HT1080 (cell line): Measurements from ENCODE around the gene KCNQ1. TPM values are rescaled to one million over a fixed set of nuclear protein-coding genes. Genes with fewer than 3 reads are reported as not detected.

ENCODE experiments used
- DNase-seq: peaks from one replicate; pipeline ENCODE4 v3.0.0-alpha.2; 2015; ENCODE audit warnings: low read depth
- total RNA-seq: library from RNA; depleted of rRNA; stranded (reverse); fragments of >200 nt; shearing (Covaris generic); gene quantifications from 2 replicates; pipeline ENCODE4 v1.2.3, GENCODE V29; 2014

KCNQ1 gene
- total RNA-seq, 1 experiment from 2014 or later, result not detected

DNA sequence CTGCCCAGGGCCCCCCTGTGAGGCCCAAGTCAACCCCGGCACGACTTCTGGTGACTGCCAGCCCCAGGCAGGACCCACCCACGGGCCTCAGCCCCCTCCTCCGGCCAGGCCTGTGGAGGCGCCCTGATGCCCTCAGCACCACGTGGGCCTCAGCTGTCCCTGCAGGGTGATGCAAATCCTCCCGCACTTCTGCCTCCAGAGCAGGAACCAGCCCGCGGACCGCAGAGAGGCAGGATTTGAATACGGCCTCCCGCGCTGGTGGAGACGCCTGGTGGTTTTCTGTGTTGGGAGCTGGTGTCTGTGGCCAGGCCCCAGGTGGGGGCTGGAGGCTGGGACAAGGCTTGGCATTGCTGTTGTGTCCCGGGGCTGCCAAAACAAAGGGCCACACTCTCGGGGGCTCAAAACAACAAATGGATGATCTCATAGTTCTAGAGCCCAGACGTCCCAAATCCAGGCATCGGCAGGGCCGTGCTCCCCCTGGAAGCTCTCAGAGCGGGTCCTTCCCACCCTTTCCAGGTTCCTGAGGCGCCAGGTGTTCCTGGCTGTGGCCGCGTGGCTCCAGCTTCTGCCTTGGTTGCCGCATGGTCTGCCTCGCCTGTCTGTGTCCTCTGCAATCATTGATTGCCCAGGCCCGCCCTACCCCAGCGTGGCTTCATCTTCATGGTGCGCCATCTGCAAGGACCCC lies 19.9 kb upstream of the KCNQ1 start:
- no peak for DNase-seq

DNA sequence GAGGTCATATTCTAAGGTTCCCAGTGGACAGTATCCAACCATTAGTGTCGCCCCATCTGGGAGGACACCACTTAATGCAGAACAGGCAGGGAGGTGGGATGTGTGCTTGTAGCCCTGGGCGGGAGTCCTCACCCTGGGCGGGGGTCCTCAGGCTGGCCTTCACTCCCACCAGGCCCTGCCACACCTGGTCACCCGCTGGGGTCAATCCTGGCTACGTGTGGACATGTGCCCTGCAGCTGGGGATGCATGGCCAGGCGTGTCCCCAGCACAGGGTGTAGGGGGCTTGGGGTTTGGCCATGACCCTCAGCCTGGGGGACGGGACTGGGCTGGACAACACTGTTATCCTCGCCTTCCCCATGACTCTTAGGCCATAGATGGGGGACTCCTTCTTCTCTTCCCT lies 19.3 kb upstream of the KCNQ1 start:
- DNase-seq, result no peak

DNA sequence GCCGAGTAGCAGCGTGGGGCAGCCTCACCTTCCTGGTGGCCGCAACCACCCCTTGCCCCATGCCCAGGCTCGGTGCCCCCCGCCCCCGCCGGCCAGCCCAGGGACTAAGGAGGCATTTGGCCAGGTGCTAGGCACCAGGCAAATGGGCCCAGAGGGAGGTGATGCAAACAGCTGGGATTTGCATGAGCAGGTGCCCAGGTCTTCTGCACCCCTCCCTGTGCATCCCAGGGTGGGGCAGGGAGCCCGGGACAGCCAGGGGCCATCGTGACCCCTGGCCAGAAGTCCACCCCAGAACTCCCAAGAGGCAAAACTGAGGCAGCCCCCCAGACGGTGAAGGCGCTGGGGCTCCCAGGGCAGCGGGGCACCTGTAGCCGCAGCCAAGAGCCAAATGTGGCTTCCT lies 18.6 kb upstream of the KCNQ1 start:
- no peak for DNase-seq

DNA sequence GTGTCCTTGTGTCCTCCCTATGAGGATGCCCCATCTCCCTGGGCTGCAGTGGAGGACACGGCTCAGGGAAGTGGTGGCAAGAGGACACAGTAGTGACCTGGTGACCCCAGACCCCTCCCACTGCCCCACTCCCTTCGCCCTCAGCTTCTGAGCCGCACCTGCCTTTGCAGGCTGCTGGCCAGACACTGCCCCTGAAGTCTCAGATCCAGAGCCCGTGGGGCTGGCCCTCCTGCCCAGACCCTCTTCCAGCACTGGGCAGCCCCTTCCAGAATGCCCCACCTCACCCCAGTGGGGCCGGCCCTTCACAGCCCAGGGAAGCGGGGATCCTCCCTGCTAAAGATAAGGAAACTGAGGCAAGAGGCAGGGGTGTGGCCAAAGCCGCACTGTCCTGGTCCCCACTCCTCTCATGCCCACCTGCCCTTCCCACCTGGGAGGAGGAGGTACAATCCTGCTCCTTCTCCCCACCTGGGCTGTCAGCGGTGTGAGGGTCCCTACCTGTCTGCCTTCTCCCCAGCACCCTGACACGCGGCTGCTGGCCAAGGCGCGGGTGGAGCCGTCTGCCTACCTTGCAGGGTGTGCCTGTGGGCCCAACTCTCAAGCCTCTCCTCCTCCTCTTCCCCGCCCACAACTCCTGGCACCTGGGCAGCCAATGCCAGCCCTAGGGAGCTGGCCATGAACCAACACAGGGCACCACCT lies 17.8 kb upstream of the KCNQ1 start:
- no peak for DNase-seq

DNA sequence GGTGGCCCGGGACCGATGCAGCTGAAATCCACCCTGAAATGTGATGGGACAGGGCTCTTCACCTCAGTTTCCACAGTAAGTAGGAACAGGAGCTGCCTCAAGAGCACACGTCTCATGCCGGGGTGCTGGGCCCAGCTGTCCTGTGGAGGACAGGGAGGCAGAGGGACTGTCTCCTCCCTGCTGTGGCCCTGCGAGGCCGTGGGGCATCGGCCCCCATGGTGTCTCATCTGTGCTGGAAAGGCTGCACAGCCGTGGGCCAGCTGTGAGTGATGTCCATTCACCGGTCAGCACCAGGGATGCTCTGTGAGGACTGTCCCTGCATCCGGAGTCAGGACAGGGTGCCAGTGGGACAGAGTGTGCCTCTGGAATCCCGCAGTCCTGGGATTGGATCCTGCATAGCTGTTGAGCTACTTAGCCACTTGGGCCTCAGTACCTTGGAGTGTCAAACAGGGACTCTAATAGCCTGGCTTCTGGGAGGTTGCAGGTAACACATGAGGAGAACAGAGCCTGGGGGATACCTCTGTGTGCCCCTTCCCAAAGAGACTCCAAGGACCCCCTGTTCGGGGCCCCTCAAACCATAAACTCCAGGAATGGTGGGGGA lies 17.0 kb upstream of the KCNQ1 start:
- no peak for DNase-seq

DNA sequence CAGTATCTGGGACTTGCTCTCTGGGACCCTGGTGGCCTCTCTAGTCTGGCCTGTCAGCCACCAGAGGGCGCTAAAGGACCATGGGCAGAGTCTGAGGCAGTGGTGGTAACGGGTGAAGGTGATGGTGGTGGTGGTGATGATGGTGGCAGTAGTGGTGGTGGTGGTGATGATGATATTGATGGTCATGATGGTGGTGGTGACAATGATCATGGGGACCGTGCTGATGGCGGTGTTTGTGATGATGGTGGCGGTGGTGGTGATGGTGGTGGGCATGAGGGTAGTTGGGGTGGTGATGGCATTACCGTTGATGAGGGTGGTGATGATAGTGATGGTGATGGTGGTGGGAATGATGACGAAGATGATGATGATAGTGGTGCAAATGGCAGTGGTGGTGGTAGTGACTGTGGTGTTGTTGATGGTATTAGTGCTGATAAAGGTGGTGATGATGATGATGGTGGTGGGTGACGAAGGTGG lies 16.4 kb upstream of the KCNQ1 start:
- peak; percentile 44 for DNase-seq

DNA sequence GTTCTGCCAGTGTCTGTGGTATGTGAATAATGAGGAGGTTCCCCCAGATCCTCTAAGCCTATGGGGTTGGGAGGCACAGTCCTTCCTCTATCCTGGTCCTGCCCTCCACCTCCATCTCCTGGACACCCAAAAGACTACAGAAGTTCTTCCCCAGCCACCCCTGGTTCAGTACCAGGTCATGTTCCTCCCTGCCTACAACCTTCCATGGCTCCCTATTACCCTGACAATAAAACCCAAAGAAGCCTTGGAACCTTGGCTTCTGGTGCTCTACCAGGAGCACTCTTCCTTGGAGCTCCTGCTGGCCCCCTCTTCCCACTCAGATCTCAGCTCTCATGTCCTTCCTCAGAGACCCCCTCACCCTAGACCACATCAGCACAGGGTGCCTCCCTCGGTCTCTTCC lies 13.4 kb upstream of the KCNQ1 start:
- DNase-seq, result no peak

DNA sequence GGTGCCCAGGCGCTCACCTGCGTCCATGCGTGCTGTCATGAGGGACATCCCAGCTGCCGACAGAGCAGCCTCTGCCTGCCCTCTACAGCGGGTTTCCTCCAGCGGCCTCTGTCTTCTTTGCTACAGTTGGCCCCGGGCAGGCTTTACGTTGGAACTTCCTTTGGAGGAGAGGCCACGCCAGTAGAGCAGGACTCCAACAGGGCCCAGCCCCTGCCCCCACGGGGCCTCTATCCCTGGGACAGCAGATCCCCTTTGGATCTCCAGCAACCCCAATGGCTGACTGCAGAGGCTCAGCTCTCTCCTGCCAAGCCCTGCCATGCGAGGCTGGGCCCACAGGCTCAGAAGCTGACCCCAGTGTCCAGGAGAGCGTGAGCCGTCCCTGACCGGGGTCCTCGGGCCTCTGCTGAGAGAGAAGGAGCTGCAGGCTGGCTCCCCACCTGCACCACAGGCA lies 12.6 kb upstream of the KCNQ1 start:
- no peak for DNase-seq

DNA sequence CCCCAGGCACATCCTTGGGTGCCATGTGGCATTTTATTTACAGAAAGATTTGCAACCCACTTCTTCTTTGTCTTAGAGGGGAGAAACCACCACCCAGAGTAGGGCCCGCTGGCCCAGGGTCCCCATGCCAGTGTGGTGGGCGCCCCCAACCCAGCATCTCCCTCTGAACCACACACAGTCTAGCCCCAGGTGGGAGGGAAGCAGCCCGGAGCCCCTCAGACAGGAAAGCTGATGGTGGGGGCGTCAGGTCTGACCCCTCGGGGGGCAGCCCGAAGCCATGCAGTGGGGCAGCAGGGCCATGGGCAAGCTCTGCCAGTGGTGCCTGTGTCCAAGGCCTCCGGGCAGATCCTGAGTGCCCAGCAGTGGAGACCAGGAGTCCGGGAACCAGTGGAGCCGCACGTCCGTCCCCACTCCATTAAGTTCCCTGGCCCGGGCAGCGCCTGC lies 12.2 kb upstream of the KCNQ1 start:
- DNase-seq, result no peak

DNA sequence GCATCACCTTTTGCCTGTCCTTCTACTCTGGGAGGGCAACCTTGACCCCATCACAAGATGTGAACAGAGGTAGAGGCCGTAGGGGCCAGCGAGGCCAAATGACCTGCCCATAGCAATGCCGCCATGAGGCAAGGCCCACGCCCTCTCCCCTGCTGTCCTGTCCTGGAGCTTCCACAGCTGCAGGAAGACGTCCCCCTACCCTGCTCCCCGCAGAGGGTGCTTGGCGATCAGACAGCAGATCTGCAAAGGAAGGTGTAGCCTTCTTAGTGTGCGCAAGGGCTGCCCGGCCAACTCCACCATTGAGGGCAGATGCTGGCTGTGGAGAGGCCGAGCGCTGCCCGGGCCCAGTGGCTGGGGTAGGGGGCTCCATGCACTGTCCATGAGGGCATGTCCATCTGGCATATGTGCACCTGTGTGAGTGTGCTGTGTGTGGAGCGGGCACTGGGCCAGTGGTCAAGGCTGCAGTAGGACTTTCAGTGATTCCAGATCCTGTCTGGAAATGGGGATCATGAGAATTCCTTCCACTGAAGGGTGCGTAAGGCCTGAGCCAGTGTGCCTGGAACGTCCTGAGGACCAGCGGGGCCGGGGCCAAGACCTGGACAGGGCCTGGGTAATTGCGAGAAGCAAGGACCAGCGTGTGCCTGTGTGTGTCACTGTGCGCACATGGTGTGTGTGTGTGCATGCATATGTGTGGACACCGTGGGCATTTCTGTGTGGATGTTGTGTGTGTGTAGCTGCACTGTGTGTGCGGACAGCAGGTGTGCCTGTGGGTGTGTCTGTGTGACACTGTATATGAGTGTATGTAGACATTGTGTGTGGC lies 11.5 kb upstream of the KCNQ1 start:
- no peak for DNase-seq

DNA sequence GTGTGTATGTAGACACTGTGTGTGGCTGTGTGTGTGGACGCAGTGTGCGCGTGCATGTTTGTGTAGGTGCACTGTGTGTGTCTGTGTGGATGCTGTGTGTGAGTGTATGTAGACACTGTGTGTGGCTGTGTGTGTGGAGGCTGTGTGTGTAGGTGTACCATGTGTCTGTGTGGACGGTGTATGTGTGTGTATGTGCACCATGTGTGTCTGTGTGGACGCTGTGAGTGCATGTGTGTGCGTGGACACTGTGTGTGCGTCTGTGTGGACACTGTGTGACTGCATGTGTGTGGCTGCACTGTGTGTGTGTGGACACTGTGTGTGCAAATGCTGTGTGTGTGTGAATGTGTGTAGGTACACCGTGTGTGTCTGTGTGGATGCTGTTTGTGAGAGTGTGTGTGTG lies 10.8 kb upstream of the KCNQ1 start:
- no peak for DNase-seq

DNA sequence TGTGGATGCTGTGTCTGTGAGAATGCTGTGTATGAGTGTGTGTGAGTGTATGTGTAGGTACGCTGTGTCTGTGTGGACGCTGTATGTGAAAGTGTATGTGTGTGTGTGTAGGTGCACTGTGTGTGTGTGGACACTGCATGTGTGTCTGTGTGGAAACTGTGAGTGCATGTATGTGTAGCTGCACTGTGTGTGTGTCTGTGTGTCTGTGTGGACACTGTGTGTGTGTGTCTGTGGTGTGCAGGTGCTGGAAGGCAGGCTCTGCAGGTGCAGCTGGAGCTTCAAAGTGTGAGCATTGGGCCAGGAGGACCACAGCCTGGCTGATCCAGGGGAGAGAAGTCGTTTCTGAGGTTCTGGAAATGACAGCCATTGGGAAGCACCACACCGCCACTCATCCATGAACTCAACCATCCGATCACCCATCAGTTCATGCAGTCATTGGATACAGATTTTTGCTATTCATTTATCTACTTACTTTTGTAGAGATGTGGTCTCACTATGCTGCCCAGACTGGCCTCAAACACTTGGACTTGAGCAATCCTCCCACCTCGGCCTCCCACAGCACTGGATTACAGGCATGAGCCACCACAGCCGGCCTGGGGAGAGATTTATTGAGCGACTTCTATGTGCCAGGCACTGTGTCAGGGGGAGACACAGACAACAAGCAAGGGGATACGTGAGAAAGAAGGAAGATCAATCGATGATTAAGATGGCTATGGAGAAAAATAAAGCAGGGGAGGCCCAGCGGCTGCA lies 10.1 kb upstream of the KCNQ1 start:
- no peak for DNase-seq

DNA sequence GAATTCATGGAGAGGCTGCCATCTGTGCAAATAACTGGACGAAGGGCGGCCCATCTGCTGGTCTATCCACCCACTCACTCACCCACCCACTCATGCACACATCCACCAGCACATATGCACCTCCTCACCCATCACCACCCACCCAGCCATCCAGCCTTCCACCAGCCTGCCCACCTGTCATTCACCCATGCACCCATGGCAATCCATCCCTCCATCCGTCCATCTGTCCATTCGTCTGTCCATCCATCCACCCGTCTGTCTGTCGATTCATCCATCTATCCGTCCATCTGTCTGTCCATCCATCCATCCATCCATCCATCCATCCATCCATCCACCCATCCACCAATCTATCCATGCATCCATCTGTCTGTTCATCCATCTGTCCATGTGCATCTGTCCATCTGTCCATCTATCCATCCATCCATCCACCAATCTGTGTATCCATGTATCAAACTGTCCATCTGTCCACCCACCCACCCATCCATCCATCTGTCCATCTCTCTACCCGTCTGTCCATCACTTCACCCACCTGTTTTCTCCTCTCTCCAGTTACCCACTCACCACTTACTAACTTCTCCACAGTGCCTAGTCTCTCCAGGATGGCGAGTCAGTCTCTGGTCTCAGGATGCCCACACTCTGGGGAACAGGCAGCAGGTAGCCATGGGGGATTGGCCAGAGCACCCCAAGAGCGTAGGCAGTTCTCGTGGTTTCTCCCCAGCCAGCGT lies 9.4 kb upstream of the KCNQ1 start:
- DNase-seq, result no peak

DNA sequence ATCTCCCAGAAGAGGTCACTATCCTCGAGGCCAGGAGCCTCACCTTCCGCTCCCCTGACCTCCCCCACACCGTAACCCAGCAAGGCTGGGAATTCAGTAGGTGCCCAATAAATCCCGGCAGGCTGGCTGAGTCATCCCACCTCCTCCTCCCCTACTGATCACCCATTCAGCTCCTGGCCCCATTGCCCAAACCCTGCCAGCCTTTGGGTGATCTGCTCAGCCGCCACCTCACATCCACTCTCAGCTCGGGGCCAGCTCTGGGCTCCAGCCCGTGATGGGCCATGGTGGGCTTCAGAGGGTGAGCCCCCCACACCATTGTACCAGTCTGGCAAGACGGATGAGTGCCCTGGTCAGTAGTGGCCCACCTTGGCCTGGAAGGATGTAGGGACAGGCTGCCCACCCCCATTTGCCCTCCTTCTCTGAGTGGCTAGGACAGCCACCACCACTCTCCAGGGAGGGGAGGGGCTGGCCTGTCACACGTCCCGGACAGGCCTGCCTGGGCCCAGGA lies 8.7 kb upstream of the KCNQ1 start:
- no peak for DNase-seq

DNA sequence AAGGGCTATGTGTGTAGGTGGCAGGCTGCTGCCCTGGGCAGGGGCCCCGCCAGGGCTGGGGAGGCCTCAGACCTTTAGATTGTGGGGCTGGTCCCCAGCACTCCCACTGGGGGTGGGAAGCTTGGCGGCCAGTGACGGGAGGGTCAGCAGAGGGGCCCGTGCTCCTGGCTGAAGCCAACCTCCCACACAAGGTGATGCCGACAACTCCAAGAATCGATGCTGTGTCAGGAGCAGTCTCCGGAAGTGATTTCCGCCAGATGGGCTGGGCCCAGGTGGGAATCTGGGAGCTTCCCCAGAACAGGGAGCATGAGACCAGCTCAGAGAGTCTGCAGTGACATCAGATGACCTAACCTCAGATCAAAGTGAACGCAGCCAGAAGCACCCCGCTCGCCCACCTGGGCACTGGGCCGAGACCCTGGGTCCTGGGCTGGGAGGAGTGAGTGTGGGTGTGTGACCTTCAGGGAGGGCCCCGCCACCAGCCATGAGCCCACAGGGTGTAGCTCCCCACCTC lies 8.2 kb upstream of the KCNQ1 start:
- no peak for DNase-seq

DNA sequence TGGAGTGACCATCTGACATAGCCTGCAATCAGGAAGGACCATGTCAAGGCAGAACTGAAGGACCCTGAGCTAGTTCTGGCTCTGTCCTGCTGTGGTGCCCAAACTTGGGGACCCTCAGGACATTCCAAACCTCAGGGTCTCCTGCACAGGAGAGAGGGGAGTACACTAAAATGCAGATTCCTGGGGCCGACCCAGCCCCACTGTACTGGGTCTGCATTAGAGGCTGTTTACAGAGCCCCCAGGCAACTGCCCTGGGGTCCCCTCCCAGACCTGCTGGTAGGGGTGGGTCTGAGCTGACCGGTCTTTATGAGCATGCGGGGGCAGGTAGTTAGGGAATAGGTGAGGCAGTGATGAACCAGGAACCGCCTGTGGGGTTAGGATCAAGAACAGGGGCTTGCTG lies 7.3 kb upstream of the KCNQ1 start:
- no peak for DNase-seq

DNA sequence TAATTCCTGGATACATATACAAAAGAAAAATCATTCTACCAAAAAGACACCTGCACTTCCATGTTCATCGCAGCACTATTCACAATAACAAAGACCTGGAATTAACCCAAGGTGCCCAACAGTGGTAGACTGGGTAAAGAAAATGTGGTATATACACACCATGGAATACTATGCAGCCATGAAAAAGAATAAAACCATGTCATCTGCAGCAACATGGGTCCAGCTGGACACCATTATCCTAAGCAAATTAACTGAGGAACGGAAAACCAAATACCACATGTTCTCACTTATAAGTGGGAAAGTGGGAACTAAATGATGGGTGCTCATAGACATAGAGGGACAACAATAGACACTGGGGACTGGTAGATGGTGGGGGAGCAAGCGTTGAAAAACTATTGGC lies 5.0 kb upstream of the KCNQ1 start:
- no peak for DNase-seq

DNA sequence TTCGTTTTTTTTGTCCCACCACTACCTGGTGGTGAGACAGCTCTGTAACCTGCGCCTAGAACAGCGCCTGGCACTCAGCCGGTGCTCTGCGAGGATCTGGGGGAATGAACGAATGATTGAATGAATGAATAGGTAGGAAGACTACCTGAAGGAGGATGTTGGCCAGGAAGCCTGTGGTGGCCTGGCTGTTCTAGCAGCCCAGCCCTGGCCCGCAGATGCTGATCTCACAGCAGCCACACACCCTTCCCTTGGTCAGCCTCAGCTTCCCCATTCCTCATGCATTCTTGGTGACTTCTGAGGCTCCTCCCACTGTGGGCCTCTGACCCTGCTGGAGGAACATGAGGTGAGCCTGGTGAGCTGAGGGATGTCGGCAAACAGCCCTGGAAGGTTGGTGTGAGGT lies 4.2 kb upstream of the KCNQ1 start:
- DNase-seq, result no peak

DNA sequence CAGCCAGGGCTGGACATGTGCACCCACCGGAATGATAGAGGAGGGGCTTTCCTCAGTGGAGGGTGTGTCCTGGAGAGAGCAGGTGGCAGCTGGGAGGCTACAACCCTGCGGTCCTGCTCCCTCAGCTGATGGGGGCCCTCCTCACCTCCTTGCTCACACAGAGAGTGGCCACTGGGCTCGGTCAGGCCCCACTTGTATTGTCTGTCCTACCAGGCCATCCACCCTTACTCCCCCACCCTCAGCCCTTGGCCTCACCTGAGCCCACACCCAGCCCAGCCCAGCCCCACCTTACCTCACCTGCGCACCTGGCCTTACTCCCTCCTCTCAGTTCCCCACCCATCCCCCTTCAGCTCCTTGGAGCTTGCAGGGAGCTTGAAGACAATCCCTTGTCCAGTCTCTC lies 3.6 kb upstream of the KCNQ1 start:
- DNase-seq, result no peak

DNA sequence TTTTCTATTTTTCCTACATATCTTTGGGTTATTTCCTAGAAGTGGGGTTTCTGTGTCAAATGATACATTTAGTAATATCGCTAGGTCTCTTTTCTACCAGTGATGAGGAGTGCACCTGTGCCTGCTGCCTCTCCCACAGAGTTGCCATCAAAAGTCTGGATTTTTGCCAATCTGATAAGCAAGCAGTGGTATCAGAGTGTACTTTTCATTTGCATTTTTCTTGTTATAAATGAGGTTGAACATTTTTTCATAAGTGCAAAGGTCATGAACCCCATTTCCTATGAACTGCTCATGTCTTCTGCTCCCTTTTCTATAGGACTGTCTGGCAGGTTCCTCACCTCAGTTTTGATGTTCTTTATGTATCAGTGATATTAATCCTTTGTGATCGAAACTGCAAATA lies 2.2 kb upstream of the KCNQ1 start:
- no peak for DNase-seq
